BJ (cell line): ENCODE results near the gene IL4R. TPM values are rescaled to one million over a fixed set of nuclear protein-coding genes. Genes with fewer than 3 reads are reported as not detected.

Source experiments
- CTCF ChIA-PET: fragments of 350-600 bp; formaldehyde crosslinking; extraction: SDS; loops from one replicate; lab custom pipeline; 2021; ENCODE audit warnings: antibody characterized with exemption, inconsistent platforms; lab: Yijun Ruan, JAX
- POLR2A ChIA-PET: fragments of 300-600 bp; sonication (Branson Sonifier 250); formaldehyde crosslinking; extraction: SDS; loops from one replicate; lab custom pipeline; 2021; ENCODE audit warnings: antibody characterized with exemption; lab: Charles Lee
- DNase-seq: peaks from one replicate; pipeline ENCODE4 v3.0.0-alpha.2; 2011; ENCODE audit warnings: low read depth
- H3K27me3 ChIP-seq: 2 replicates; pipeline ENCODE4 v1.6.0; 2011; ENCODE audit warnings: low read length; ENCODE audit not compliant: control insufficient read depth, insufficient read depth
- H3K36me3 ChIP-seq: 2 replicates; pipeline ENCODE4 v1.5.1; 2011; ENCODE audit warnings: low read length; ENCODE audit not compliant: control insufficient read depth, insufficient read depth
- H3K4me3 ChIP-seq: 2 replicates; pipeline ENCODE4 v1.5.1; 2011; ENCODE audit warnings: low read depth, mild to moderate bottlenecking, control low read depth, low read length
- CTCF ChIP-seq: IDR thresholded peaks from 2 replicates; pipeline ENCODE4 v1.5.1; 2011; ENCODE audit warnings: low read depth, mild to moderate bottlenecking, control low read depth, inconsistent platforms, low read length, moderate library complexity; ENCODE audit not compliant: insufficient read depth
- polyA plus RNA-seq: library from polyadenylated mRNA; depleted of rRNA; stranded (reverse); fragments of >200 nt; gene quantifications from 2 replicates; pipeline ENCODE4 v1.2.3, GENCODE V29; 2011

IL4R gene
- polyA plus RNA-seq, 1 experiment: 25.4 TPM

- TF ChIP-seq CTCF: no peak
- ChIA-PET CTCF (interaction anchor here (1.0 to 1.6 kb wide), 2 partner anchors 127 to 206 kb away, joined by 4 to 7 read pairs; no protein-coding TSS in a partner anchor), POLR2A (no interaction called here)
- no peak for DNase-seq
- Histone ChIP-seq H3K36me3 (peaks cover 28% of the 10 kb centered on the region), H3K4me3 (no peak overlapping the region), H3K27me3 (no peaks in the 10 kb centered on the region)
Measured at GRCh38 chr16:27361987-27362386, 48.2 kb downstream of the IL4R start.

GRCh38 chr16:27362570-27363245, 48.9 kb downstream of the IL4R start:
- CTCF ChIA-PET: interaction anchor here (0.5 to 0.9 kb wide), 2 partner anchors 71 to 184 kb away, joined by 3 to 4 read pairs; no protein-coding TSS in a partner anchor
- H3K4me3 ChIP-seq: no peak overlapping the region
- POLR2A ChIA-PET: no interaction called here

DNA sequence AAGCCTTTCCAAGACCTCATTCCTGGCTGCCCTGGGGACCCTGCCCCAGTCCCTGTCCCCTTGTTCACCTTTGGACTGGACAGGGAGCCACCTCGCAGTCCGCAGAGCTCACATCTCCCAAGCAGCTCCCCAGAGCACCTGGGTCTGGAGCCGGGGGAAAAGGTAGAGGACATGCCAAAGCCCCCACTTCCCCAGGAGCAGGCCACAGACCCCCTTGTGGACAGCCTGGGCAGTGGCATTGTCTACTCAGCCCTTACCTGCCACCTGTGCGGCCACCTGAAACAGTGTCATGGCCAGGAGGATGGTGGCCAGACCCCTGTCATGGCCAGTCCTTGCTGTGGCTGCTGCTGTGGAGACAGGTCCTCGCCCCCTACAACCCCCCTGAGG, 49.5 kb downstream of the IL4R start:
- POLR2A ChIA-PET: no interaction called here
- peaks cover 26% of the 10 kb centered on the region for H3K36me3 ChIP-seq

More at GRCh38 chr16:27362570-27363245, 48.9 kb downstream of the IL4R start:
- no peak for TF ChIP-seq CTCF
- no peak for DNase-seq
- Histone ChIP-seq H3K36me3 (peaks cover 28% of the 10 kb centered on the region), H3K27me3 (no peaks in the 10 kb centered on the region)

GRCh38 chr16:27363797-27364196, 50.0 kb downstream of the IL4R start:
- no peak overlapping the region for H3K4me3 ChIP-seq
- DNase-seq: no peak
- no peaks in the 10 kb centered on the region for H3K27me3 ChIP-seq
- ChIA-PET CTCF (interaction anchor here (0.9 to 1.6 kb wide), 2 partner anchors 129 to 185 kb away, joined by 3 to 6 read pairs; no protein-coding TSS in a partner anchor), POLR2A (no interaction called here)
- H3K36me3 ChIP-seq: peaks cover 24% of the 10 kb centered on the region
- no peak for TF ChIP-seq CTCF

More for the DNA sequence above, 49.5 kb downstream of the IL4R start:
- CTCF ChIA-PET: interaction anchor here (0.5 to 1.6 kb wide), 3 partner anchors 71 to 184 kb away, joined by 3 to 6 read pairs (median 4); no protein-coding TSS in a partner anchor
- TF ChIP-seq CTCF: no peak
- Histone ChIP-seq H3K27me3 (no peaks in the 10 kb centered on the region), H3K4me3 (no peak overlapping the region)
- no peak for DNase-seq

- H3K27me3 ChIP-seq: no peaks in the 10 kb centered on the region
- DNase-seq: no peak
- ChIA-PET CTCF (interaction anchor here (1.6 to 8.7 kb wide), 4 partner anchors 11 to 209 kb away, joined by 6 to 206 read pairs (median 10); no protein-coding TSS in a partner anchor), POLR2A (no interaction called here)
- no peak for TF ChIP-seq CTCF
- H3K4me3 ChIP-seq: no peak overlapping the region
- peaks cover 21% of the 10 kb centered on the region for H3K36me3 ChIP-seq
Measured at GRCh38 chr16:27364493-27365141, 50.8 kb downstream of the IL4R start.
